ENCODE measurements around the gene RAX.

GRCh38 chr18:59282341-59282740, 9.1 kb upstream of the RAX start:
- no peak for TF ChIP-seq CTCF (IDR thresholded peaks at IDR 0.05)
- TF ChIP-seq POLR2A (IDR thresholded peaks at IDR 0.05), result no peak
- no peak for TF ChIP-seq POLR2AphosphoS5 (IDR thresholded peaks at IDR 0.05)
